ENCODE results near the gene DYNC1H1.
A peak's percentile ranks its signal among the peaks of the same experiment; 100 is the strongest.

Gene DYNC1H1

GRCh38 chr14:101964297-101965180 lies at the start of gene DYNC1H1:
TSS of gene DYNC1H1 (plus strand) at chr14:101964573. CDS start at chr14:101964692, 119 bp downstream.
- Histone ChIP-seq H3K36me3 (ENCODE audit: control insufficient read depth, low read depth, low read length) (peaks cover 4% of the 10 kb centered on the region), H3K27ac (ENCODE audit: low read length) (peak within 1 kb of the TSS; percentile 31), H3K4me1 (ENCODE audit: control insufficient read depth, low read depth, low read length) (peaks cover 14% of the 10 kb centered on the region), H3K9me3 (ENCODE audit: control insufficient read depth, low read depth, low read length) (no peaks in the 10 kb centered on the region), H3K27me3 (ENCODE audit: control insufficient read depth, insufficient read depth, low read length) (peaks cover 33% of the 10 kb centered on the region), H3K9ac (ENCODE audit: low read length) (peak within 1 kb of the TSS; percentile 86), H3K4me3 (ENCODE audit: low read length) (peak within 1 kb of the TSS; percentile 57)

- Histone ChIP-seq H3K27ac (ENCODE audit: low read length) (no peak overlapping the region), H3K4me3 (ENCODE audit: low read length) (no peak overlapping the region), H3K27me3 (ENCODE audit: control insufficient read depth, insufficient read depth, low read length) (no peaks in the 10 kb centered on the region), H3K36me3 (ENCODE audit: control insufficient read depth, low read depth, low read length) (no peaks in the 10 kb centered on the region), H3K9me3 (ENCODE audit: control insufficient read depth, low read depth, low read length) (no peaks in the 10 kb centered on the region), H3K9ac (ENCODE audit: low read length) (no peak overlapping the region), H3K4me1 (ENCODE audit: control insufficient read depth, low read depth, low read length) (peaks cover 30% of the 10 kb centered on the region)
These were observed 48.2 kb upstream of the DYNC1H1 start for GRCh38 chr14:101915871-101916815.

- H3K27ac ChIP-seq (ENCODE audit: low read length): no peak overlapping the region
- no peaks in the 10 kb centered on the region for H3K9me3 ChIP-seq (ENCODE audit: control insufficient read depth, low read depth, low read length)
- no peaks in the 10 kb centered on the region for H3K27me3 ChIP-seq (ENCODE audit: control insufficient read depth, insufficient read depth, low read length)
- H3K4me3 ChIP-seq (ENCODE audit: low read length): peak overlapping the region; percentile 21
- H3K4me1 ChIP-seq (ENCODE audit: control insufficient read depth, low read depth, low read length): peaks cover 30% of the 10 kb centered on the region
- no peaks in the 10 kb centered on the region for H3K36me3 ChIP-seq (ENCODE audit: control insufficient read depth, low read depth, low read length)
- H3K9ac ChIP-seq (ENCODE audit: low read length): no peak overlapping the region
These were observed 47.5 kb upstream of the DYNC1H1 start for GRCh38 chr14:101916816-101917412.

GRCh38 chr14:101917413-101918017 lies 46.9 kb upstream of the DYNC1H1 start:
- no peaks in the 10 kb centered on the region for H3K9me3 ChIP-seq (ENCODE audit: control insufficient read depth, low read depth, low read length)
- no peaks in the 10 kb centered on the region for H3K36me3 ChIP-seq (ENCODE audit: control insufficient read depth, low read depth, low read length)
- H3K4me3 ChIP-seq (ENCODE audit: low read length): peak overlapping the region; percentile 21
- H3K27ac ChIP-seq (ENCODE audit: low read length): peak overlapping the region; percentile 0
- H3K4me1 ChIP-seq (ENCODE audit: control insufficient read depth, low read depth, low read length): peaks cover 30% of the 10 kb centered on the region
- no peaks in the 10 kb centered on the region for H3K27me3 ChIP-seq (ENCODE audit: control insufficient read depth, insufficient read depth, low read length)
- no peak overlapping the region for H3K9ac ChIP-seq (ENCODE audit: low read length)

GRCh38 chr14:101918065-101918989 lies 46.0 kb upstream of the DYNC1H1 start:
- Histone ChIP-seq H3K27ac (ENCODE audit: low read length) (peak overlapping the region; percentile 78), H3K36me3 (ENCODE audit: control insufficient read depth, low read depth, low read length) (no peaks in the 10 kb centered on the region), H3K27me3 (ENCODE audit: control insufficient read depth, insufficient read depth, low read length) (no peaks in the 10 kb centered on the region), H3K9ac (ENCODE audit: low read length) (peak overlapping the region; percentile 24), H3K4me3 (ENCODE audit: low read length) (peak overlapping the region; percentile 21), H3K9me3 (ENCODE audit: control insufficient read depth, low read depth, low read length) (no peaks in the 10 kb centered on the region), H3K4me1 (ENCODE audit: control insufficient read depth, low read depth, low read length) (peaks cover 30% of the 10 kb centered on the region)

- peaks cover 30% of the 10 kb centered on the region for H3K4me1 ChIP-seq (ENCODE audit: control insufficient read depth, low read depth, low read length)
These were observed 44.1 kb upstream of the DYNC1H1 start for GRCh38 chr14:101920271-101920670.

GRCh38 chr14:101922866-101923265 lies 41.5 kb upstream of the DYNC1H1 start:
- peaks cover 18% of the 10 kb centered on the region for H3K4me1 ChIP-seq (ENCODE audit: control insufficient read depth, low read depth, low read length)
- H3K36me3 ChIP-seq (ENCODE audit: control insufficient read depth, low read depth, low read length): no peaks in the 10 kb centered on the region
- H3K9ac ChIP-seq (ENCODE audit: low read length): no peak overlapping the region
- no peaks in the 10 kb centered on the region for H3K27me3 ChIP-seq (ENCODE audit: control insufficient read depth, insufficient read depth, low read length)
- no peak overlapping the region for H3K4me3 ChIP-seq (ENCODE audit: low read length)
- no peaks in the 10 kb centered on the region for H3K9me3 ChIP-seq (ENCODE audit: control insufficient read depth, low read depth, low read length)
- H3K27ac ChIP-seq (ENCODE audit: low read length): no peak overlapping the region

More at GRCh38 chr14:101920271-101920670, 44.1 kb upstream of the DYNC1H1 start:
- Histone ChIP-seq H3K27ac (ENCODE audit: low read length) (no peak overlapping the region), H3K9ac (ENCODE audit: low read length) (no peak overlapping the region), H3K27me3 (ENCODE audit: control insufficient read depth, insufficient read depth, low read length) (no peaks in the 10 kb centered on the region), H3K36me3 (ENCODE audit: control insufficient read depth, low read depth, low read length) (no peaks in the 10 kb centered on the region), H3K4me3 (ENCODE audit: low read length) (no peak overlapping the region), H3K9me3 (ENCODE audit: control insufficient read depth, low read depth, low read length) (no peaks in the 10 kb centered on the region)

- H3K36me3 ChIP-seq (ENCODE audit: control insufficient read depth, low read depth, low read length): no peaks in the 10 kb centered on the region
- no peak overlapping the region for H3K4me3 ChIP-seq (ENCODE audit: low read length)
- H3K27ac ChIP-seq (ENCODE audit: low read length): no peak overlapping the region
- no peaks in the 10 kb centered on the region for H3K9me3 ChIP-seq (ENCODE audit: control insufficient read depth, low read depth, low read length)
- H3K4me1 ChIP-seq (ENCODE audit: control insufficient read depth, low read depth, low read length): peaks cover 5% of the 10 kb centered on the region
- no peak overlapping the region for H3K9ac ChIP-seq (ENCODE audit: low read length)
- H3K27me3 ChIP-seq (ENCODE audit: control insufficient read depth, insufficient read depth, low read length): no peaks in the 10 kb centered on the region
These were observed 39.2 kb upstream of the DYNC1H1 start for GRCh38 chr14:101925152-101925551.

- H3K27me3 ChIP-seq (ENCODE audit: control insufficient read depth, insufficient read depth, low read length): no peaks in the 10 kb centered on the region
- no peak overlapping the region for H3K9ac ChIP-seq (ENCODE audit: low read length)
- no peak overlapping the region for H3K4me3 ChIP-seq (ENCODE audit: low read length)
- no peaks in the 10 kb centered on the region for H3K9me3 ChIP-seq (ENCODE audit: control insufficient read depth, low read depth, low read length)
- no peaks in the 10 kb centered on the region for H3K4me1 ChIP-seq (ENCODE audit: control insufficient read depth, low read depth, low read length)
- no peaks in the 10 kb centered on the region for H3K36me3 ChIP-seq (ENCODE audit: control insufficient read depth, low read depth, low read length)
- no peak overlapping the region for H3K27ac ChIP-seq (ENCODE audit: low read length)
These were observed 38.3 kb upstream of the DYNC1H1 start for GRCh38 chr14:101926085-101926484.

GRCh38 chr14:101926620-101927019 lies 37.8 kb upstream of the DYNC1H1 start:
- Histone ChIP-seq H3K4me1 (ENCODE audit: control insufficient read depth, low read depth, low read length) (no peaks in the 10 kb centered on the region), H3K36me3 (ENCODE audit: control insufficient read depth, low read depth, low read length) (no peaks in the 10 kb centered on the region), H3K27me3 (ENCODE audit: control insufficient read depth, insufficient read depth, low read length) (no peaks in the 10 kb centered on the region), H3K27ac (ENCODE audit: low read length) (no peak overlapping the region), H3K9ac (ENCODE audit: low read length) (no peak overlapping the region), H3K4me3 (ENCODE audit: low read length) (no peak overlapping the region), H3K9me3 (ENCODE audit: control insufficient read depth, low read depth, low read length) (no peaks in the 10 kb centered on the region)
